PC-3 (cell line): ENCODE data around the gene C19orf53. TPM values are rescaled to one million over a fixed set of nuclear protein-coding genes. Genes with fewer than 3 reads are reported as not detected.
A peak's percentile ranks its signal among the peaks of the same experiment; 100 is the strongest.

ENCODE experiments used
- ATAC-seq: fragments of 200-7000 bp; cut with Tn5 transposase; 2 replicates; pipeline ENCODE4 v1.9.1; 2020; ENCODE audit warnings: mild to moderate bottlenecking, moderate library complexity
- BruUV-seq: library from RNA; stranded (reverse); fragments of 400-500 nt; replicated peaks from 2 replicates; lab custom pipeline; 2021; lab: Mats Ljungman, UMichigan
- CTCF ChIA-PET: fragments of 300-600 bp; sonication (Branson Sonifier 250); formaldehyde crosslinking; loops from one replicate; lab custom pipeline; 2022; ENCODE audit warnings: antibody characterized with exemption; lab: Charles Lee
- POLR2A ChIA-PET: fragments of 300-600 bp; sonication (Branson Sonifier 250); formaldehyde crosslinking; loops from one replicate; lab custom pipeline; 2022; ENCODE audit warnings: antibody characterized with exemption; ENCODE audit not compliant: unreplicated experiment; lab: Charles Lee
- DNase-seq: peaks from one replicate; pipeline ENCODE4 v3.0.0-alpha.2; 2015
- H2AFZ ChIP-seq: fragments of 300-600 bp; sonication (generic); 2 replicates; pipeline ENCODE4 v1.6.0; 2016; ENCODE audit warnings: antibody characterized with exemption, low read length
- H3F3A ChIP-seq: fragments of 300-600 bp; sonication (generic); one replicate; pipeline ENCODE4 v1.6.0; 2017; ENCODE audit warnings: antibody characterized with exemption, low read length, control low read depth, mild to moderate bottlenecking; ENCODE audit not compliant: unreplicated experiment
- H3K27ac ChIP-seq: fragments of 300-600 bp; sonication (generic); 2 replicates; pipeline ENCODE4 v1.5.1; 2016; ENCODE audit warnings: mild to moderate bottlenecking, low read length
- H3K27me3 ChIP-seq: fragments of 300-600 bp; sonication (generic); 2 replicates; pipeline ENCODE4 v1.6.1; 2016; ENCODE audit warnings: low read length, mixed read lengths
- H3K36me3 ChIP-seq: fragments of 300-600 bp; sonication (generic); 2 replicates; pipeline ENCODE4 v1.6.1; 2016; ENCODE audit warnings: low read depth, mixed run types, low read length, mixed read lengths
- H3K4me1 ChIP-seq: fragments of 300-600 bp; sonication (generic); 2 replicates; pipeline ENCODE4 v1.5.1; 2016; ENCODE audit warnings: low read length; ENCODE audit not compliant: insufficient read depth
- H3K4me2 ChIP-seq: fragments of 300-600 bp; sonication (generic); 2 replicates; pipeline ENCODE4 v1.6.0; 2016; ENCODE audit warnings: low read length
- H3K4me3 ChIP-seq: fragments of 300-600 bp; sonication (generic); 2 replicates; pipeline ENCODE4 v1.5.1; 2016; ENCODE audit warnings: mild to moderate bottlenecking, low read length, mixed read lengths
- H3K79me2 ChIP-seq: fragments of 300-600 bp; sonication (generic); 2 replicates; pipeline ENCODE4 v1.6.1; 2017; ENCODE audit warnings: low read length, mixed read lengths
- H3K9ac ChIP-seq: fragments of 300-600 bp; sonication (generic); 2 replicates; pipeline ENCODE4 v1.6.0; 2016; ENCODE audit warnings: mild to moderate bottlenecking, low read length
- H3K9me2 ChIP-seq: fragments of 300-600 bp; sonication (generic); replicated peaks from 2 replicates; pipeline ENCODE4 v1.6.1; 2016; ENCODE audit warnings: mixed run types, low read length, mixed read lengths
- H3K9me3 ChIP-seq: fragments of 300-600 bp; sonication (generic); 2 replicates; pipeline ENCODE4 v1.6.1; 2016; ENCODE audit warnings: low read length, mixed read lengths
- H4K20me1 ChIP-seq: fragments of 300-600 bp; sonication (generic); 2 replicates; pipeline ENCODE4 v1.6.1; 2016; ENCODE audit warnings: low read length, mixed read lengths
- EZH2 ChIP-seq: fragments of 300-600 bp; sonication (generic); IDR thresholded peaks from one replicate; pipeline ENCODE4 v1.6.1; 2017; ENCODE audit warnings: antibody characterized with exemption, mild to moderate bottlenecking, low read length; ENCODE audit not compliant: unreplicated experiment
- EZH2phosphoT487 ChIP-seq: fragments of 300-600 bp; sonication (generic); IDR thresholded peaks from 2 replicates; pipeline ENCODE4 v1.6.1; 2018; ENCODE audit warnings: mild to moderate bottlenecking, antibody characterized with exemption, low read length, borderline replicate concordance
- intact Hi-C: fragments of 100-400 bp; cut with micrococcal nuclease; formaldehyde crosslinking; loops from 2 replicates; pipeline ENCODE4 v1.9.0; 2023
- total RNA-seq: library from RNA; depleted of rRNA; stranded (reverse); fragments of >200 nt; gene quantifications from 2 replicates; pipeline ENCODE4 v1.2.3, GENCODE V29; 2014
- TF ChIP-seq, protein P1 (sequence below): fragments of 300-600 bp; sonication (generic); conservative IDR thresholded peaks from 2 replicates; pipeline ENCODE4 v1.5.1; 2017; ENCODE audit warnings: antibody characterized with exemption, low read depth, mild to moderate bottlenecking, low read length

C19orf53 gene
- total RNA-seq, 1 experiment from 2014 or later = 341 TPM

DNA sequence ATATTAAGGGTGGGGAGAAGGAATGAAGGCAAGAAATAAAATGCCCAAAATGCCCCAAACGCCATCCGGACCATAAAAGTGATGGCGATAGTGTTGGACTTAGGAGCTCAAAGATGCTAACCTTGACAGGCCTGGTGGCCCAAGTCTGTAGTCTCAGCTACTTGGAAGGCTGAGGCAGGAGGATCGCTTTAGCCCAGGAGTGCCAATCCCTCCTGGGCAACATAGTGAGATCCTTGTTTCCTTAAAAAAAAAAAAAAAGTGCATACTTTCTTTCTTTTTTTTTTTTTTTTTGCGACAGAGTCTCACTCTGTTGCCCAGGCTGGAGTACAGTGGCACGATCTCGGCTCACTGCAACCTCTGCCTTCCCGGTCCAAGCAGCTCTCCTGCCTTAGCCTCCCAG, 41.9 kb upstream of the C19orf53 start:
- H3K9me2 ChIP-seq = no peaks in the 10 kb centered on the region
- H3K27ac ChIP-seq = no peak overlapping the region
- H3K9me3 ChIP-seq = no peaks in the 10 kb centered on the region
- peaks cover 24% of the 10 kb centered on the region for H3K4me1 ChIP-seq
- peak overlapping the region; percentile 96 for H3K4me2 ChIP-seq
- peak overlapping the region; percentile 85; the same call in 1 of the 2 replicates for H3K9ac ChIP-seq
- H3F3A ChIP-seq = peaks cover 7% of the 10 kb centered on the region
- no peak for ATAC-seq
- no peak for DNase-seq
- peak overlapping the region; percentile 74 for H3K4me3 ChIP-seq
- TF ChIP-seq, protein P1, sequence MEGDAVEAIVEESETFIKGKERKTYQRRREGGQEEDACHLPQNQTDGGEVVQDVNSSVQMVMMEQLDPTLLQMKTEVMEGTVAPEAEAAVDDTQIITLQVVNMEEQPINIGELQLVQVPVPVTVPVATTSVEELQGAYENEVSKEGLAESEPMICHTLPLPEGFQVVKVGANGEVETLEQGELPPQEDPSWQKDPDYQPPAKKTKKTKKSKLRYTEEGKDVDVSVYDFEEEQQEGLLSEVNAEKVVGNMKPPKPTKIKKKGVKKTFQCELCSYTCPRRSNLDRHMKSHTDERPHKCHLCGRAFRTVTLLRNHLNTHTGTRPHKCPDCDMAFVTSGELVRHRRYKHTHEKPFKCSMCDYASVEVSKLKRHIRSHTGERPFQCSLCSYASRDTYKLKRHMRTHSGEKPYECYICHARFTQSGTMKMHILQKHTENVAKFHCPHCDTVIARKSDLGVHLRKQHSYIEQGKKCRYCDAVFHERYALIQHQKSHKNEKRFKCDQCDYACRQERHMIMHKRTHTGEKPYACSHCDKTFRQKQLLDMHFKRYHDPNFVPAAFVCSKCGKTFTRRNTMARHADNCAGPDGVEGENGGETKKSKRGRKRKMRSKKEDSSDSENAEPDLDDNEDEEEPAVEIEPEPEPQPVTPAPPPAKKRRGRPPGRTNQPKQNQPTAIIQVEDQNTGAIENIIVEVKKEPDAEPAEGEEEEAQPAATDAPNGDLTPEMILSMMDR = no peak
- no peak for TF ChIP-seq EZH2phosphoT487
- no peak for TF ChIP-seq EZH2
- no TSS peak for BruUV-seq
- H2AFZ ChIP-seq = no peak overlapping the region
- CTCF ChIA-PET = no interaction called here
- peaks cover 7% of the 10 kb centered on the region for H3K79me2 ChIP-seq
- no peaks in the 10 kb centered on the region for H4K20me1 ChIP-seq
- no peaks in the 10 kb centered on the region for H3K27me3 ChIP-seq
- POLR2A ChIA-PET = interaction anchor here (0.7 to 1.5 kb wide), 3 partner anchors 16 to 132 kb away, joined by 6 to 10 read pairs (median 7); a partner anchor contains a TSS
- intact Hi-C loops = no loop called here
- no peaks in the 10 kb centered on the region for H3K36me3 ChIP-seq

DNA sequence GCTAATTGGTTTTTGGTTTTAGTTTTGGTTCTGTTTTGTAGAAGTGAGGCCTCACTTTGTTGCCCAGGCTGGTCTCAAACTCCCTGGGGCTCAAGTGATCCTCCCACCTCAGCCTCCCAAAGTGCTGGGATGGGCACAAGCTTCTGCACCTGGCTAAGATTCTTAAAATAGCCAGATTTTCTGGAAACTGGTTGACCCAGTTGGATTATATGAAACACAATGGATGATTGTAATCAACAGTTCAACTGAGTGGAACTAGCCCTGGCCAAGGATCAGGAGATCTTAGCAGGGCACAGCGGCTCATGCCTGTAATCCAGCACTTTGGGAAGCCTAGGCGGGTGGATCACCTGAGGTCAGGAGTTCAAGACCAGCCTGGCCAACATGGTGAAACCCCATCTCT, 39.5 kb upstream of the C19orf53 start:
- POLR2A ChIA-PET = no interaction called here
- no peak for TF ChIP-seq EZH2
- TF ChIP-seq, protein P1 = no peak
- no peak for TF ChIP-seq EZH2phosphoT487
- no peak overlapping the region for H3K4me2 ChIP-seq
- no peak overlapping the region for H3K27ac ChIP-seq
- no peaks in the 10 kb centered on the region for H3K36me3 ChIP-seq
- H3K9me3 ChIP-seq = no peaks in the 10 kb centered on the region
- no peaks in the 10 kb centered on the region for H4K20me1 ChIP-seq
- H3F3A ChIP-seq = peaks cover 7% of the 10 kb centered on the region
- no peak overlapping the region for H3K9ac ChIP-seq
- DNase-seq (peak; percentile 50), ATAC-seq (no peak)
- H3K9me2 ChIP-seq = no peaks in the 10 kb centered on the region
- CTCF ChIA-PET = no interaction called here
- no peak overlapping the region for H2AFZ ChIP-seq
- peaks cover 7% of the 10 kb centered on the region for H3K79me2 ChIP-seq
- H3K27me3 ChIP-seq = no peaks in the 10 kb centered on the region
- no peak overlapping the region for H3K4me3 ChIP-seq
- no TSS peak for BruUV-seq
- intact Hi-C loops = no loop called here
- peaks cover 20% of the 10 kb centered on the region for H3K4me1 ChIP-seq

DNA sequence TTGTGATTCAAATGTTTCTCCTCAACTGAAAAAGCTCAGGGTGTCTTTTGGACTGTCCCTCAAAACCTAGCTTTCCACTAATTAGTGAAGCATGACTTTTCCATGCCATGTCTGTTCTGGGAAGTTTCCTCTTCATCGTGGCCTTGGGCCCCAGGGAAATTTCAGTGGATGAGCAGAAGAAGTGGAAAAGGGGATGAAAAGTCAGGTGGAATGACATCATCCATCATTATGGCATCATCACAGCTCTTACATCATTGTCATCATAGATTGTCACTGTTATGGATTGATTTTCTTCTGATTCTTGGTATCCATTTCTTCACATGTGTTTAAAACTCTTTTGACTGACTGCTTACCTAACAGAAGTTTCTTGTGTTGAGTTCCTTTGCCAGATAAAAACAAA, 36.2 kb upstream of the C19orf53 start:
- TF ChIP-seq, protein P1 = no peak
- TF ChIP-seq EZH2 (no peak), EZH2phosphoT487 (no peak)
- no peaks in the 10 kb centered on the region for H3K9me3 ChIP-seq
- no peak overlapping the region for H3K9ac ChIP-seq
- CTCF ChIA-PET = no interaction called here
- peaks cover 9% of the 10 kb centered on the region for H3K4me1 ChIP-seq
- no peaks in the 10 kb centered on the region for H3K79me2 ChIP-seq
- H3K4me3 ChIP-seq = no peak overlapping the region
- intact Hi-C loops = no loop called here
- no peaks in the 10 kb centered on the region for H3K36me3 ChIP-seq
- no peaks in the 10 kb centered on the region for H3K27me3 ChIP-seq
- no TSS peak for BruUV-seq
- H3F3A ChIP-seq = no peaks in the 10 kb centered on the region
- H4K20me1 ChIP-seq = no peaks in the 10 kb centered on the region
- no peak for ATAC-seq
- no peak overlapping the region for H2AFZ ChIP-seq
- no peak overlapping the region for H3K27ac ChIP-seq
- no peak overlapping the region for H3K4me2 ChIP-seq
- no peak for DNase-seq
- no peaks in the 10 kb centered on the region for H3K9me2 ChIP-seq
- POLR2A ChIA-PET = no interaction called here
